Activated CD4-positive, alpha-beta T cell treated with anti-CD3 and anti-CD28 coated beads, Interleukin-2, amount 50 U/mL, for 16 hours (primary cell): ENCODE data around the gene SYNGR3.
"Not testable (repeated sequence)": the region's sequence is repeated elsewhere in the genome, so short reads cannot be mapped to it uniquely, and the experiment has no call there.

ENCODE experiments used
- DNase-seq: peaks from one replicate; pipeline ENCODE4 v3.0.0-alpha.2; 2020

Gene SYNGR3

DNA sequence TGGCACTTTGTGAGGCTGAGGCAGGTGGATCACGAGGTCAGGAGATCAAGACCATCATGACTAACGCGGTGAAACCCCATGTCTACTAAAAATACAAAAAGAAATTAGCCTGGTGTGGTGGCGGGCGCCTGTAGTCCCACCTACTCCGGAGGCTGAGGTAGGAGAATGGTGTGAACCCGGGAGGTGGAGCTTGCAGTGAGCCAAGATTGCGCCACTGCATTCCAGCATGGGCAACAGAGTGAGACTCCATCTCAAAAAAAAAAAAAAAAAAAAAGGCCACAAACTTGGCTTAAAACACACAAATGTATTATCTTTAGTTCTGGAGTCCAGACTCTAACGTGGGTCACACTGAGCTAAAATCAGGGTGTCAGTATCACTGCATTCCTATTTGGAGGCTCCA lies 22.0 kb downstream of the SYNGR3 start:
- not testable (repeated sequence) for DNase-seq

- no peak for DNase-seq
Observed at GRCh38 chr16:2013527-2013926, 23.8 kb downstream of the SYNGR3 start.

GRCh38 chr16:2015117-2015946 lies 25.6 kb downstream of the SYNGR3 start:
- DNase-seq = no peak

- DNase-seq = no peak
Observed at GRCh38 chr16:2015947-2016208, 26.1 kb downstream of the SYNGR3 start.

- no peak for DNase-seq
Observed at GRCh38 chr16:2016407-2016922, 26.7 kb downstream of the SYNGR3 start.

DNA sequence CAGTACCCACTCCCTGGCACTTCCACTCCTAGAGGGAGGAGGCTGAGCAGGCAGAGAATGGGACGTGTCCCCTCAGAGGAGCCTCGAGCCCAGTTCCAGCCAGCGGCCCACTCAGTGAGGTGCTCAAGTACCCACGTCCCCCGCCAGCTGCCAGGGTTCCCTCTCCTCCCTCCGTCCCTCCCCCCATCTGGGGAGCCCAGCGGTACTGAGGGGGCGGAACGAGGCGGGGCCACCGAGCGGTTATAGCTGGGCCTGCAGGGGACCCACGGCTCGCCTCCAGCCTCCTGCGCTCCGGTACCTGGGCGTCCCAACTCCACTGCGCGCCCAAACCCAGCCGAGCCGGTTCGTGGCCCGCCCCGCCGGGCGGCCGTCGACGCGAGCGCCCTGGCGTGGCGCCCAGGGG lies 29.7 kb downstream of the SYNGR3 start, which contains the start of gene NPW:
NPW (plus strand) TSS at position 268 of the 403 bp plus-strand sequence.
- DNase-seq = no peak

DNA sequence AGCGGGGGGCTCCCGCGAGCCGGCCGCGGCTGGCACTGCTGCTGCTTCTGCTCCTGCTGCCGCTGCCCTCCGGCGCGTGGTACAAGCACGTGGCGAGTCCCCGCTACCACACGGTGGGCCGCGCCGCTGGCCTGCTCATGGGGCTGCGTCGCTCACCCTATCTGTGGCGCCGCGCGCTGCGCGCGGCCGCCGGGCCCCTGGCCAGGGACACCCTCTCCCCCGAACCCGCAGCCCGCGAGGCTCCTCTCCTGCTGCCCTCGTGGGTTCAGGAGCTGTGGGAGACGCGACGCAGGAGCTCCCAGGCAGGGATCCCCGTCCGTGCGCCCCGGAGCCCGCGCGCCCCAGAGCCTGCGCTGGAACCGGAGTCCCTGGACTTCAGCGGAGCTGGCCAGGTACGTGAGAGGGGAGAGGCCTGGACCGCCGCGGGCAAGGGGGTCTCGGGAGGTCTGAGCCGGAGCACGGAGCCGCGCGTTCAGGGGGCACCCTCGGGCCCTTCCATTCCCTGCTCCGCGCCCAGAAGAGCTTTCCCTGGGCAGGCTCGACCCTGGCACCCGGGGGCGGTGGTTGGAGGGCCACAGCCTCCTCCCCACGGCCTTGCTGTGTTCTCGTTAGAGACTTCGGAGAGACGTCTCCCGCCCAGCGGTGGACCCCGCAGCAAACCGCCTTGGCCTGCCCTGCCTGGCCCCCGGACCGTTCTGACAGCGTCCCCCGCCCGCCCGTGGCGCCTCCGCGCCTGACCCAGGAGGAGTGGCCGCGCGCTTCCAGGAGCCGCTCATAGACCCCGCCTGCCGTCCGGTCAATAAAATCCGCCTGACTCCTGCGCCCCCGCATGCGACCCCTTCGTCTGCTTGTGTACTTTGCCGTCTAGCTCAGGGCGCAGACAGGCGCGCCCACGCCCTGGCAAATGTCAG lies 30.4 kb downstream of the SYNGR3 start:
- DNase-seq = no peak

GRCh38 chr16:2022723-2023091 lies 32.9 kb downstream of the SYNGR3 start:
- peak; percentile 26 for DNase-seq

DNA sequence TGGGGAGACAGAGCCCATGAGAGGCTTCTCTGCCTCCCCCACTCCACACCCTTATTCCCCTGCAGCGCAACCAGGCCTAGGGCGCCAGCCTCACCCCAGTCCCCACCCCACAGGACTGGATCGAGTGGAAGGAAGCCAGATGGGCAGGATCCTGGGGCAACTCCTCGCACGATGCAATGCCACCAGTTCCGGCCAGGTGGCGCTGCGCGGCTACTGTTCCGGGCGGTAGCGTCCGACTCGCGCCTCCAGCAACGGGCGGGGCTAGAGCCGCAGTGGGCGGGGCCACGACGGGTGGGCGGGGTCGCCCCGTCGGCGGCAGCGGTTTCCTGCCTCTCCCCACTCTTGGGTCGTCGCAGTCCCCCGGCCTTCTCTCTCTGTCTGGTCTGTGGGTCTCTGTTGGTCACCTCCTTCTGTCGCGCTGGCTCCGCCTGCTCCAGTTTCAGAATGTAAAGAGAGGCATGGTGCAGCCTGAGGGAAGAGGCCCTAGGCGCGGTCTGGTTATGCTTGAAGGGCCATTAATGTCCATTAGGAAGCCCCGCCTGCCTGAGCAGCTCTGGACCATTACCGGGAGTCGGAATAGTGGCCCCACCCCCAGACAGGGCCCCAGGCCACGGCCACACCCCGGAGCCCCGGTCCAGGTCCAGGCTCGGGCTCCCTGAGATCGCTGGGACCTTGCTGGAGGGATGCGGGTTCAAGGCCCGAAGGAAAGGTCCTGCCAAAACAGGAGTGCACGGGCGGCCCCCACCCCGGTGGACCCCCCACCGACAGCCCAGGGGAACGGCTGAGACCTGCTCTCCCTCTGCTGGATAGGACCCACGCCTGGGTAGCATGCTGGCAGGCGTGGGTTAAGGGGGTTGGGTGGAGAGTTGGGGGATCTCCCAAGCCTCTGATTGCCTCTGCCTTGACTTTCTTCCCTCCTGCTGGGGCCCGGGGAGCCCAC lies 33.6 kb downstream of the SYNGR3 start:
- peak; percentile 94 for DNase-seq

DNA sequence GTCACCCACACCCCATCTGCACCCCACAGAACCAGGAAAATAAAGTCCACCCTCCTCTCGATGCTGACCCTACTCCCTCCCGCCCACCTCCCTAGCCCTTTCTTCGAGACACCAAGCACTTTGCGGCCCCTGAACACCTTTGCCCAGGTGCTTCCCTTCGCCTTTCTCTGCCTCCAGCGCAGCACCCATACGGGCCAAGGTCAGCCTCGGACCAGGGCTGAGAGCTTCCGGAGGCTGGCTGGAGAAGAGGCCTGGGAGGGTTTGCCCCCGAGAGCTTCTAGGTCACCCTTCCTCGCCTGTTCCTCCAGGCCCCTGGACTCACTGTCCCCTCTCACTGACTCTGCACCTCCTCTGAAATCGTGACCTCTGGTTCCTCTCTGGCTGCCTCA lies 34.3 kb downstream of the SYNGR3 start:
- DNase-seq = no peak

GRCh38 chr16:2025251-2025650 lies 35.5 kb downstream of the SYNGR3 start:
- no peak for DNase-seq

- no peak for DNase-seq
Observed at GRCh38 chr16:2025878-2026460, 36.2 kb downstream of the SYNGR3 start.

DNA sequence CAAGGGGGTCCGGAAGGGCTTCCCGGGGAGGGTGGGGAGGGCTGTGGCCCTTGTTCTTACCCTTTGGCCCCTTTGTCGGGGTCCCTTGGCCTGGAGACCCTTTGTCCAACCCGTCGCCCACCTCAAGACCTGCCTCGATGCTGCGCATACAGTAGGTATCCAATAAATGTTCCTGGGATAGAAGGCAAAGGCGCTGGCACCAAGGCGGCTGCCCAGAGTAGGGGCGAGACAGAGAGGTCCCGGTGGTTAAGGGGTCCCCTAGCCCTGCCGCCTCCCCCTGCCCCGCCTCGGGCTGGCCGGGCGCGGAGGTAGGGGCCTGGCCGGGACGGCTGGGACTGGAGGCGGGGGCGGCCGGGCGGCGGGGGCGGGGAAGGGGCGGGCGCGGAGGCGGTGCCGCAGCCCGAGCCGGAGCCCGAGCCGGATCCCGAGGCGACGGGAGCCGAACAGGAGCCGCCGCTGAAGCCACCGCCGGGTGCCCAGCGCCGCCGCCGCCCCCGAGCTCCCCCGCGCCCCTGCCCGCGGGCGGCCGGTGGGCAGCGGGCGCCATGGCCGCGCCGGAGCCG lies 36.8 kb downstream of the SYNGR3 start, which contains the start of gene NHERF2:
NHERF2 (plus strand) TSS at position 442 of the 563 bp plus-strand sequence; CDS start at position 546, 104 bp downstream.
- no peak for DNase-seq

GRCh38 chr16:2027024-2028010 lies 37.5 kb downstream of the SYNGR3 start:
- no peak for DNase-seq

GRCh38 chr16:2028146-2028545 lies 38.4 kb downstream of the SYNGR3 start:
- DNase-seq = no peak

DNA sequence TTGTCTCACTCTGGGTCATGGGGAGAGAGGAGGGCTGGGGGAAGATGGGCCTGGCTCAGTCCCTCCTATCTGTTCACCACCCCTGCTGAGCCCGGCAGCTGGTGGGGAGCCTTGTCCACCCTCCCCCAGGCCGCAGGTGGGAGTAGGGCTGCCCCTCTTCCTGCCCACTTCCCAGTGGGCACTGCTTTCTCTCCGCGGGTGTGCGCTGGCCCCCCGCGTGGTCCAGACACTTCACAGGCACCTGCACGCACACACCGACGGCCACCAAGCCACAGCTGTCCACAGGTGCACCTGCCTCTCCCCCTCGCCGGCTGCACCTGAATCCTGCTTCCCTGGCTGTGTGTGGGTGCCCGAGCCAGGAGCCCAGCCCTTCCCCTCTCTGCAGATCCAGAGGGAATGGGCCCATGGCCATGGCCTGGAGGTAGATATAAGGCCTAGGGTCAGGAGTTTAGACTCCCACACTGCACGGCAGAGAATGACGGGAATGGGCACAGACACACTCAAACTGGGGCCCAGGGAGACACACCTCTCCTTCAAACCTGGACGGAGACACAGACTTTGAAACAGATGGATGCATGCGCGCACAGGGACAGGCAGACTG lies 39.0 kb downstream of the SYNGR3 start:
- no peak for DNase-seq

GRCh38 chr16:2029350-2029749 lies 39.6 kb downstream of the SYNGR3 start:
- DNase-seq = no peak

GRCh38 chr16:2030036-2030435 lies 40.3 kb downstream of the SYNGR3 start:
- DNase-seq = no peak

GRCh38 chr16:2031081-2031577 lies 41.4 kb downstream of the SYNGR3 start:
- no peak for DNase-seq
